Activated naive CD4-positive, alpha-beta T cell (primary cell): ENCODE data around the gene FBXO42.
"Not testable (repeated sequence)": the region's sequence is repeated elsewhere in the genome, so short reads cannot be mapped to it uniquely, and the experiment has no call there.

Source experiments
- DNase-seq, 4 experiments: peaks; one replicate each; lab custom pipeline; 2025; lab: John Stamatoyannopoulos, UW

Gene FBXO42

DNA sequence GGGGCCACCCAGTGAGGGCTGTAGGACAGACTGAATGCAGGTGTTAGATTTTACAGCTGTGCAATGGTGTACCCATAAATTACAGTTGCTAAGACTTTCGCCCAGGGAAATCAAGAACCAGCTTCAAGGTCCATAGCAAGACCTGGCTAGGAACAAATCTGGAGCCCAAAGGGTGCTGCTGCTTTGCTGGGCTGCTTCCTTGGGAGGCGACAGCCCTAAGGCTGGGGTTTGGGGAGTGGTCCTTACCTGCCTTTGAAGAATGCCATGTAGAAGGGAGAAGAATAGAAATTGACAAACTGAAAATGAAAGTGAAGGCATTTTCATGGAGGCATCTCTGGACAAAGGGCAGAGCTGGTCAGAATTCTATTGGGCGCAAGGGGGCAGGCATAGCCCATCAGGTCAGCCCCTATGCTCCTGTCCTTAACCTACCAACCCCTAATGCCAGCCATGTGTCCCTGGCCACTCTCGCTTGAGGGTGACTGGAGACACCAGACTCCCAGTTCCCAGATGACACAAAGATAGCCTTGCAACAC, 132.2 kb downstream of the FBXO42 start:
- DNase-seq = no peak

GRCh38 chr1:16218674-16219071, 133.6 kb downstream of the FBXO42 start:
- DNase-seq = no peak

- DNase-seq = no peak
These were observed 134.1 kb downstream of the FBXO42 start for GRCh38 chr1:16218014-16218673.

DNA sequence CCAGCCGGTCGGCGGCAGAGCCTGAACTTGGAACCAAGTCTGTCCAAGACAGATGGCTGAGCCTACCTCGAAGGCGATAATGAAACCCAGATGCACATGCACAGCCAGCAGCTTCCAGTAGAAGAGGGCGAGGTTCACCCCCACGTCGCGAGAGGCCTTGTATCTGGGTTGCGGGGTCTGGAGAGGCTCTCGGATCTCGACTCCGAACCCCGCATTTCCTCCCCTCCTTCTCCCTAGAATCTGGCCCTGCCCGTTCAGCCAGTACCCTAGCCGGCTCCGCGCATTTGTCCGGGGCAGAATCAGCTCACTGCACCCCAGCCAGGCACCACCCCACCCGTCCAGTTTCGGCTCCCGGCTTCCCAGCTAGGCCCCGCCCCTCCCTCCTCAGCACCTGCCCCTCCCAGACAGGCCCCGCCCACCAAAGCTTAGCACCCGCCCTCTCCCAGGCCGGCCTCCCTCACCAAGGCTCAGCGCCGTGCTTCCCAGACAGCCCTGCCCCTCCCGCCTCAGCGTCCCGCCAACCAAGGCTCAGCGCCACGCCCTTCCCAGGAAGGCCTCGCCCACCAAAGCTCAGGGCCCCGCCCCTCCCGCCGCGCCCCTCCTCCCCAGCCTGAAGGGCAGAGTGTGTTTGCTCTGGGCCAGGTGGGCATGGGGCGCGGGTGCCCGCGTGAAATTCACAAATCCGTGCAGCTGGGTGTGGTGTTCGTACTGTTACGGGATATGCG, 135.1 kb downstream of the FBXO42 start:
- peak; percentile 51 to 88 (median 84) for DNase-seq

GRCh38 chr1:16215882-16216753, 136.2 kb downstream of the FBXO42 start:
- DNase-seq = peak in 2 of 4 experiments; percentile 20 to 26

DNA sequence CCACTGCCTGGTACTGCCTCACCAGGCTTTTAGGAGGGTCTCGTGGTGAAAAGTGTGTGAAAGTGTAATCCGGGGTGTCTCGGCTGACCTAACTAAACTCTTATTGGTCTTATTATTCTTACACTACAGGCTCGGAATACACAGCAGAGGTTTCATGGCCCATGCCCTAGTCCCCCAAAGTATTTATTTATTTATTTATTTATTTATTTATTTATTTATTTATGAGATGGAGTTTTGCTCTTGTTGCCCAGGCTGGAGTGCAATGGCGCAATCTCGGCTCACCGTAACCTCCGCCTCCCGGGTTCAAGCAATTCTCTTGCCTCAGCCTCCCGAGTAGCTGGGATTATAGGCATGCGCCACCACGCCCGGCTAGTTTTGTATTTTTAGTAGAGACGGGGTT, 137.0 kb downstream of the FBXO42 start:
- not testable (repeated sequence) for DNase-seq

GRCh38 chr1:16213544-16213943, 138.7 kb downstream of the FBXO42 start:
- DNase-seq = not testable (repeated sequence)

DNA sequence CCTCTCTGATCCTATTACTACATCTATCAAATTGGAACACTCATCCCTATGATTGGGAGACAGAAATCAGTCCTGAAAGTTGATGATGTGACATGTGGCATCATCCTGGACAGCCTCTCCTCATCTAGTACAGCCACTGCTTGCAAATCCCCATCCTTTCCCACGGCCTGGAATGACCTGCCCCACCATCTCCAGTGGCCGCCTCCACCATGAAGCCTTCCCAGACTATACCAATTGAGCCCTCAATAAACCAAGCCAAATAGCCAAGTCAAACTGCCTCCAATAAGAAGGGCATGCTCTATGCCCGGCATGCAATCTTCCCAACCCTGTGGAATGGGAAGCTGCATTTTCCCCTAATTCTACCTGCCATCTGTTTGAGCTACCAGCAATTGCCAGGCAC, 139.3 kb downstream of the FBXO42 start:
- no peak for DNase-seq

DNA sequence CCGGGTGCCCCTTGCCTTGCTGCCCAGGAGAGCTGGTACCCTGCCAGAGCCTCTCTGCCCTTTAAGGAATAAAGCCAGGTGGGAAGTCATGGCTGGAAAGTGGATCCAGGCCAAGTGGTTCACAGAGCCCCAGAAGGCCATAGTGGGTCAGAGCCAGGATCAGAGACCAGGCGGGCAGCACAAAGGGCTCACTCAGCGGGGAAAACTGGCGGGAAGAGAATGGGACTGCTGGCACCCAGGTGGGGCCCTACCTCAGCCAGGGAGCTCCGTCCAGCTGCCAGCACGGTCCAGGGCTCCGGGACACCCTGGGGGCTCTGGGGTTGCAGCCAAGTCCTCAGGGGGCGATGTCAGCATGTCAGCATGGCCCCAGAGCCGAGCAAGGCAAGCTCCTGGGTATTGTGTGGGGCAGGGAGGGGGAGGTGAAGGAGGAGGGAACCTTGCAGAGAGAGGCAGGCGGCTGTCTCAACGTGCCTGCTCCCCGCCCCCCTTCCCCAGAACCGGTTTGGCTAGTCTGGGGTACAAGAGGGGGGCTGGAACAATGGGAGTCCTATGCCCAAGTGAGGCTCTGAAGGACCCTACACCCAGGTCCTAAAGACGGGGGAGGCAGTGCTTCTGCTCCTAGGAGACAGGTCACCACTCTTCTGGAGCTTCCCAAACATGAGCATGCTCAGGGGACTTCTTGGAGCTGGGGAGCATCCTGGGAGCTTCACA, 139.9 kb downstream of the FBXO42 start, which contains the start of gene ARHGEF19:
Gene ARHGEF19 (minus strand): TSS at position 402 of the 711 bp plus-strand sequence. CDS start 3,598 bp downstream, outside the sequence.
- no peak for DNase-seq

GRCh38 chr1:16211824-16212223, 140.5 kb downstream of the FBXO42 start:
- no peak for DNase-seq

DNA sequence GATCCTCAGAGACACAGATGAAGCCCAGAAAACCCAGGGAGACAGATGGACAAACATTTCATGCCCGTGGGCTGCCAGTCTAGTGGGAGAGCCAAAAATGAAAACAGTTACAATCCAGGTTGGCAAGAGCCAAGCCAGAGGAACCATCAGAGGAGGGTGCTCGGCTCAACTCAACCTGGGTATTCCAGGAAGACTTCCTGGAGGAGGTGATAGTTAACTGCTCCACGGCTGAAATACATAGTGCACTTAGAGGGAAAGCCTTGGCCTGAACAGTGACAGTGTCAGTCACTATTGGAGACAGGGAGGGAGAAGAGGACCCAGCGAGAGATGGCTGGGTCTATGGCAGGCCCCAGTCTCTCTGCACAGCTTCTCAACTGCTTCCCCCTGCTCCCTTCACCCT, 141.7 kb downstream of the FBXO42 start:
- DNase-seq = no peak

GRCh38 chr1:16209847-16210407, 142.4 kb downstream of the FBXO42 start:
- DNase-seq = no peak

DNA sequence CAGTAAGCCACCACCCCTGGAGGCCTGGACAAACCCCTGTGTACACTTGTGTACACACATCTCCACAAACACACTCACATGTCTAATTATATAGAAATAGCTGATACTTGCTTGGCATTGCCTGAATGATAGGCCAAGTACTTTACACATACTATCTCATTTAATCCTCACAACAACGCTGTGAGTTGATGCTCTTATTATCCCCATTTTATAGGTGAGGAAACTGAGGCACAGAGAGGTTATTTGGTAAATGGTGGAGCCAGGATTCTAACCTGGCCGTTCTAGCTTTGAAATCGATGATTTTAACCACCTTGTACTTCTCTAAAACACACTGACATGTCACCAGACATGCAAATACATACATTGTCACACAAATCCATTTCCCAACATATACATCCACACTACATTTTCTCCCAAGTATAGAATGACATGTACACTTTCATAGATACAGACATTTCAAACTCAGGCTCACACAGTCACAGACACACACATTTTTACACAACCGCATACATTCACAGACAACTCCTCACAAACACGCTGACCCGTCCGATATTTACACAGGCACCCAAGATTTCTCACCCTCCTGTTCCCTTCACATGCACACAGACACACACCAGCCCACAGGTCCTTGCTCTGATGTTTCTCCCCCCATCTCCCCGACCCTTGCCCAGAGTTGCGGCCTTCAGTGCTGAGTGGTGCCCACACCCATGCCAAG, 143.0 kb downstream of the FBXO42 start:
- no peak for DNase-seq

GRCh38 chr1:16208270-16208987, 143.9 kb downstream of the FBXO42 start:
- DNase-seq = no peak

GRCh38 chr1:16207318-16208269, 144.7 kb downstream of the FBXO42 start:
- no peak for DNase-seq

GRCh38 chr1:16206547-16207317, 145.5 kb downstream of the FBXO42 start:
- peak; percentile 83 to 92 (median 89) for DNase-seq

GRCh38 chr1:16205891-16206546, 146.3 kb downstream of the FBXO42 start:
- no peak for DNase-seq

GRCh38 chr1:16205334-16205671, 147.0 kb downstream of the FBXO42 start:
- DNase-seq = no peak
